ENCODE results near the gene PRKAR1B.

DNA sequence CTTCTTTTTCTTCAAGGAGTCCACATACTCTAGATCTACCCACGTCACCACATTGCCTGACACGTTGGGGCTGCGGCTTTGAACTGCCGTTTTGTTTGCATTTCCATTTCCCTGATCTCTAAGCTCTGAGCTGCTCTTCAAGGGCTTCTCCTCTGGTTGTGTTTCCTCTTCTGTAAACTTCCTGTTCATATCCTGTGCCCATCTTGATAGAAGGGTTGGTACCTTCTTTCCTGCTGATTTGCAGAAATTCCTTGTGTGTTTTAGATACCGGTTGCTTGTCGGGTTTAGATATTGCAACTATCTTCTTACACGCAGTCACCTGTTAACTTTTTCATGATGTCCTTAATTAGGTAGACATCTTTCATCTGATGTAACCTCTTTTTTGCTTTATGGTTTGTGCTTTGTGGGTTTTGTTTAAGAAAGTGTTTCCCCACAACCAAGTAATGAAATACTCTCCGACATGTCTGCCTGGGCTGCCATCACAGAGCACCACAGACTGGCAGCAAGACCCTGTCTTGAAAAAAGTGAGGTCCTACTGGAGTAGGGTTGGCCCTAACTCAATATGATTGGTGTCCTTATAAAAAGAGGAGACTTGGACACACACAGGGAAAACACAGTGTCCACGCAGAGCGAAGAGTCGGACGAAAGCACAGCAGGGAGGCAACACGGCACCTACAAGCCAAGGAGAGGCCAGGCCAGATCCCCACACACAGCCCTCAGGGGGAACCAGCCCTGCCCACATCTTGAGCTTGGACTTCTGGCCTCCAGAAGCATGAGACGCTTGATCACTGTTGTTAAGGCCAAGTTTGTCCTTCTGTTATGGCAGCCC, 108.3 kb downstream of the PRKAR1B start:
- TF ChIP-seq, protein P1, sequence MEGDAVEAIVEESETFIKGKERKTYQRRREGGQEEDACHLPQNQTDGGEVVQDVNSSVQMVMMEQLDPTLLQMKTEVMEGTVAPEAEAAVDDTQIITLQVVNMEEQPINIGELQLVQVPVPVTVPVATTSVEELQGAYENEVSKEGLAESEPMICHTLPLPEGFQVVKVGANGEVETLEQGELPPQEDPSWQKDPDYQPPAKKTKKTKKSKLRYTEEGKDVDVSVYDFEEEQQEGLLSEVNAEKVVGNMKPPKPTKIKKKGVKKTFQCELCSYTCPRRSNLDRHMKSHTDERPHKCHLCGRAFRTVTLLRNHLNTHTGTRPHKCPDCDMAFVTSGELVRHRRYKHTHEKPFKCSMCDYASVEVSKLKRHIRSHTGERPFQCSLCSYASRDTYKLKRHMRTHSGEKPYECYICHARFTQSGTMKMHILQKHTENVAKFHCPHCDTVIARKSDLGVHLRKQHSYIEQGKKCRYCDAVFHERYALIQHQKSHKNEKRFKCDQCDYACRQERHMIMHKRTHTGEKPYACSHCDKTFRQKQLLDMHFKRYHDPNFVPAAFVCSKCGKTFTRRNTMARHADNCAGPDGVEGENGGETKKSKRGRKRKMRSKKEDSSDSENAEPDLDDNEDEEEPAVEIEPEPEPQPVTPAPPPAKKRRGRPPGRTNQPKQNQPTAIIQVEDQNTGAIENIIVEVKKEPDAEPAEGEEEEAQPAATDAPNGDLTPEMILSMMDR (conservative IDR thresholded peaks at IDR 0.05): no peak
- no peak for TF ChIP-seq EZH2 (IDR thresholded peaks at IDR 0.05; ENCODE audit: low read depth)

Measured in PC-9 (cell line).